NOMO-1 (cell line): ENCODE results near the gene CEACAM19.
A peak's percentile ranks its signal among the peaks of the same experiment; 100 is the strongest.
"Not testable (repeated sequence)": the region's sequence is repeated elsewhere in the genome, so short reads cannot be mapped to it uniquely, and the experiment has no call there.

Experiments used
- DNase-seq, 2 experiments: peaks; one replicate each; lab custom pipeline; 2025; ENCODE audit not compliant: unreplicated experiment in 2 of 2; lab: John Stamatoyannopoulos, UW

CEACAM19 gene

DNA sequence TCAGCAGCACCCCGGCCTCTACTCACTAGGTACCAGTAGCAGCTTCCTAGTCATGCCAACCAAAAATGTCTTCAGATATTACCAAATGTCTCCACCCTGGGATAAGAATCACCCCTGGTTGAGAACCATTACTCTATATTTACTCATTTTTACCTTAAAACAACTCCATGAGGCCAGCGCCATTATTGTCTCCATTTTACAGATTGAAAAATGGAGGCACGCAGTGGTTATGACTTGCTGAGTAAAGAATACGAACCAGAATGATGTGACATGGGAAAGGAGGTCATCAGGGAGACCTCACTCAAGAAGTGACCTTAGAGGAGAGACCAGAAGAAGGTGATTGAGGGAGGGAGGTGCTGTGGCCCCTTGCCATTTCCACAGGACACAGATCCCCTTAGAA, 2.2 kb downstream of the CEACAM19 start:
- DNase-seq: no peak

DNA sequence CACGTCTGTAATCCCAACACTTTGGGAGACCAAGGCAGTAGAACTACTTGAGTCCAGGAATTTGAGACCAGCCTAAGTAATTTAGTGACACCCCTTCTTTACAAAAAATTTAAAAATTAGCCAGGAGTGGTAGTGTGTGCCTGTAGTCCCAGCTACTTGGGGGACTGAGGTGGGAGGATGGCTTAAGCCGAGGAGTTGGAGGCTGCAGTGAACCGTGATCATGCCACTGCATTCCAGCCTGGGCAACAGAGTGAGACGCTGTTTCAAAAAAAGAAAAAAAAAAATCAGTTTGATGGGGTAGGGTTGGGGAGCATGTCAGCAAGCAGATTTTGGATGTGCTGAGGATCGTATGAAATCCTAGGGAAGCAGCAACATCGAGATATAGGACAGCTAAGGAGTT, 4.2 kb downstream of the CEACAM19 start:
- no peak for DNase-seq

DNA sequence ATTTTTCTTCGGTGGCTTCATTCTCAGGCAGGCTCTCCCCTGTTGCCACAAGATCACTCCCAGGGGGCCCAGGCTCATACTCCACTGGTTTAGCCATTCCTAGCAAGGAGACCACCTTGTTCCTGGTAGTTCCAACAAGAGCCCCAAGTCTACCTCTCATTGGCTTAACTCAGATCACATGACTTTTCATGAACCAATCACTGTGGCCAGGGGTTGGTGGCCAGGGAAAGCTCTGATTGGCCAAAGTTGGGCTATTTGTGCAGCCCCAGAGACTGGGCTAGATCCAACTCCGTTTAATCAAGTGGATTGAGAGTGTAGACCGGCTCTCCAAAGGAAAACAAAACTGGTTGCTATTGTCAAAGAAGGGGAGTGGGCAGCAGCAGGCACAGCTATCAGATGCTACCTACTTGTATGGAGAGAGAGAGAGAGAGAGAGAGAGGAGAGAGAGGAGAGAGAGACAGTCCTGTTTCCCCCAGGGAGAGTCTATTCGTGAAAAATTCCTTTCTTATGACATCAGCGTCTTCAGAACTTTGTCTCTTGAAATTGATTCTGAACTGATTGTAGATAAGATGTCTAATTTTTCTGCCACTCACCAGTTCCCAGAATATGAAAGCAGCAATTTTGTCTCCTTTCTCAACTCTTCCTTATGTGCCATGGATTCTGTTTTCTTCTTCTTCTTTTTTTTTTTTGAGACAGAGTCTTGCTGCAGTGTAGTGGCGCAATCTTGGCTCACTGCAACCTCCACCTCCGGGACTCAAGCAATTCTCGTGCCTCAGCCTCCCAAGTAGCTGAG, 5.9 kb downstream of the CEACAM19 start:
- DNase-seq: no peak

DNA sequence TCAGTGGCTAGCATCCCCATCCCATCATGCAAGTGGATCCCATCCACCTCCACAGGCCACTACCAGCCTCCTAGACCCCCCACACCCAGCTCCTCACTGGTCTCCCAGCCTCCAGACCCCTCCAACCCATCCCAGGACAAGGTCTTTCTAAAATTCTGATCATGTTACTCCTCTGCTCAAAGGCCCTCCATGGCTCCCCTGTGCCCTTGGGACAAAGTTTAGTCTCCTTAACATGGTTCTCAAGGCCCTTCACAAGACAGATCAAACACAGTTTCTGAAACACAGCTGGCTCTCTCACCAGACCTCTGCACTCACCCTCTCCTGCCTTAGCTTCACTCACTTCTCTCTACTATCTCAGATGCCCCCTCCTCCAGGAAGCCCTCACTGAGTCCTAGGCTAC, 9.3 kb downstream of the CEACAM19 start:
- DNase-seq: no peak

DNA sequence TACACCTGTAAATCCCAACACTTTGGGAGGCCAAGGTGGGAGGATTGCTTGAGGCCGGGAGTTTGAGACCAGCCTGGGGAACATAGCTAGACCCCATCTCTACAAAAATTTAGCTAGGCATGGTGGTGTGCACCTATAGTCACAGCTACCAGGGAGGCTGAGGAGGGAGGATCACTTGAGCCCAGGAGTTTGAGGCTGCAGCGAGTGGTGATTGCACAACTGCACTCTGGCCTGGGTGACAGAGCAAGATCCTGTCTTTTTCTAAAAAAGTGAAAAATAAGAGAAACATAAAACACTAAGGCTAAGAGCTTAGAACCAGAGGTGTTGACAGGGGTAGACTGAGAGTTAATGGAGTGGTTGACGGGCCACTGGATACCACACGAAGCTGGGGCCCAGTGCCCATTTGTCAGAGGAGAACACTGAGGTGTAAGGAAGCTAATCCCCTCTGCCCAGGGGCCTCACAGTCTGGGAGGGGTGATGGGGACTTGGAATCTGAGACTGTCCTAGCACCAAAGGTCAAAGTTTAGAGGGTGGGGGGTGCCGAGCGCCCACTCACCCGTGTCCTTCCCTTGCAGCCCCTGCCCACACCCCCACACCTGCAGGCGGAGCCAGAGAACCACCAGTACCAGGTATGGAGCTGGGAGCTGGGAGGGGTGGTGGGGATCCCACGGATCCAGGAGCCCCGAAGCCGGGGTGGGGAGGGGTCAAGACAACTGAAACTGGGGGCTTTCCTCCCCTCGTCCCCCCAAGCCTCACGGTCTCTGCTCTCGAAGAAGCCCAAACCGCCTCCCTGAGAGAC, 10.9 kb downstream of the CEACAM19 start:
- no peak for DNase-seq

DNA sequence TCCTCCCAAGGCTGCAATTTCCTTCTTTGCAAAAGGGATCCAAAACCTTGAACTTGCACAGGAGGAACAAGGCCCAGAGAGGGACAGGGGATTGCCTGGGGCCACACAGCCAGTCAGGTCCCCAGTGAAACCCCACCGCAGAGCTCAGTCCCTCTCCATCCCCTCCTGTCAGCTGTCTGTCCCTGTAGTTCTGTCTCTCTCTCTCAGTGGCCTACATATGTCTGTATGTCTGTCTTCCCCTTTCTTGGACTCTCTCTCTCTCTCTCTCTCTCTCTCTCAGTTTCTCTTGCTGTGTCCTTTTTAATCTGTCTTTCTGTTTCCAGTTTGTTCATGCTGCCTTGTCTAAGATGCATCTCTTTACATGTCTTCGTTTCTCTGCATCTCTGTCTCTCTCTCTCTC, 11.5 kb downstream of the CEACAM19 start:
- DNase-seq: no peak

DNA sequence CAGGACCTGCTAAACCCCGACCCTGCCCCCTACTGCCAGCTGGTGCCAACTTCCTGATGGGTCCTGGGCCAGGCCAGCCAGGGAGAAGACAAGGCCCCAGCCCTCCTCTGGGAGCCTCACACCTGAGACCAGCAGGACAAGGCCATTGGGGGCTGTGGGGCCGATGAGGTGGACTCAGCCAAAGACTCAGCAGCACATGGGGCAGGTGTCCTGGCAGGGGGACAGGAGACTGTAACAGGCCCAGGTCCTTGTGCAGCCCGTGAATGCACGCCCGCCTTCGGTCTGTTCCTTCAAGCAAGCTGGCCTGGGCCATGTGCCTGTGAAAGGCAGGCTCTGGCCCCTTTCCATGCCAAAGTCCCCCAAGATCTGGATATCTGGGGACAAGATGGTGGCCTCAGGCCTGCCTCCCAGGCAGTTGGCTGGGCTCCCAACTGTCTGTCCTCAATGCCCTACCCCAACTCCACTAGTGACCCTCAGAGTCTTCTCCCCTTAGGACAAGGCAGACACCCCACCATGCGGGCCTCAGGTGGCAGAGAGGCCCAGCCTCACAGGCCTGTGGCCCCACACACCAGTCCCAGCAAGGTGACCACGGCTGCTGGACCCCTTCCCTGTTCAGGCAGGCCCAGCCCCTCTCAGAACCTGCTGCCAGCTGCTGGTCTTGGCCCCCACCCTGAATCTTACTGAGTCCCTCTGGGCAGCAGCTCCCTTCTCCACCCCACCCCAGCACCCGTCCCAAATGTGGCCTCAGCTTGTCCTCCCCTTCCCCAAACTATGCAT, 12.3 kb downstream of the CEACAM19 start:
- no peak for DNase-seq

DNA sequence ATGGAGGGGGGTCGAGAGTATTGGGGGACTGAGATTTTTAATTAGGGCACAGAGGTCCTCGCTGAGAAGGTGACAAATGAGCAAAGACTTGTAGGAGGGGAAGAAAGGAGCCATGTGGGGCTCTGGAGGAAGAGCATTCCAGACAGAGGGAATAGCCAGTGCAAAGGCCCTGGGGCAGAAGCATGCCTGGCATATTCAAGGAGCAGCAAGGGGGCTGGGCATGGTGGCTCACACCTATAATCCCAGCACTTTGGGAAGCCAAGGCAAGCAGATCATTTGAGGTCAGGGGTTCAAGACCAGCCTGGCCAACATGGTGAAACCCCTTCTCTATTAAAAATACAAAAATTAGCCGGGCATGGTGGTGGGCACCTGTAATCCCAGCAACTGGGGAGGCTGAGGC, 13.1 kb downstream of the CEACAM19 start:
- DNase-seq: not testable (repeated sequence)

DNA sequence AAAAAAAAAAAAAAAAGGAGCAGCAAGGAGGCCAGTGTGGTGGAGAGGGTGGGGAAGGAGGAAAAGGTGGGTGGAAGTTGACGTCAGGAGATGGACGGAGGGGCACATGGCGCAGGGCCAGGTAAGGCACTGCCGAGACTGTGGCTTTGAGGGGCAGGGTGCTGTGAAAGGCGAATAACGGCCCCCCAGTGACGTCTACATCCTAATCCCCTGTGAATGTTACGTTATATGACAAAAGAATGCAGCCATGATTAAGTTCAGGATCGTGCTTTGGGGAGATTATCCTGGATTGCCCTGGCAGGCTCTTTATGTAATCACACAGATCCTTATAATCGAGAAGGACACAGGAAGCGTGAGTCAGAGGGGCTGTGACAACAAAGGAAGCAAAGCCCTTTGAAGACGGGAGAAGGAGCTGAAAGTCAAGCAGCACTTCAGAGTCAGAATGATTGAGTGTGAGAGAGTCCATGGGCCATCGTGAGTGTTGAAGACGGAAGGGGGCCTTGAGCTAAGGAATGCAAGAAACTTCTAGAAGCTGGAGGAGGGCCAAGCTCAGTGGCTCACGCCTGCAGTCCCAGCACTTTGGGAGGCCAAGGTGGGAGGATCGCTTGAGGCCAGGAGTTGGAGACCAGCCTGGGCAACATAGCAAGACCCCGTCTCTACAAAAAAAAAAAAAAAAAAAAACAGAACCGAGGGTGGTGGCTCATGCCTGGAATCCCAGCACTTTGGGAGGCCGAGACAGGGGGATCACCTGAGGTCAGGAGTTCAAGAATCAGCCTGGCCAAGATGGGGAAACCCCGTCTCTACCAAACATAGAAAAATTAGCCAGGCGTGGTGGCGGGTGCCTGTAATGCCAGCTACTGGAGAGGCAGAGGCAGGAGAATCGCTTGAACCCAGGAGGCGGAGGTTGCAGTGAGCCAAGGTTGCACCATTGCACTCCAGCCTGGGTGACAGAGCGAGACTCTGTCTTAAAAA, 13.9 kb downstream of the CEACAM19 start:
- no peak for DNase-seq

DNA sequence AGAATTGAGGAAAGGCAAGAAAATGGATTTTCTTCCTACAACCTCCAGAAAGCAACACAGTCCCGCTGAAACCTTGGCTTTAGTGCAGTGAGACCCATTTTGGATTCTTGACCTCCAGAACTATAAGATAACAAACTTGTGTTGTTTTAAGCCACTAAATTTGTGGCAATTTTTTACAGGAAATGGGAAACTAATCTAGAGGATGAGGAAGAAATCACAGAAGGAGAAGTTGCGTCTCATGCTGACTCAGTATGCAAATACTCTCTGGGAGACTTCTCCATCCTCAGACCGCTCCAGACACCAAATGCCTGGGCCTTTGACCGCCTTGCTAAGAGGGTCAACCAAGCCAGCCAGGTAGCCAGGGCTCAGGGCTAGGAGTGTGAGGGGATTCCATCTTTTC, 14.6 kb downstream of the CEACAM19 start:
- peak in 1 of 2 experiments; percentile 51 for DNase-seq

DNA sequence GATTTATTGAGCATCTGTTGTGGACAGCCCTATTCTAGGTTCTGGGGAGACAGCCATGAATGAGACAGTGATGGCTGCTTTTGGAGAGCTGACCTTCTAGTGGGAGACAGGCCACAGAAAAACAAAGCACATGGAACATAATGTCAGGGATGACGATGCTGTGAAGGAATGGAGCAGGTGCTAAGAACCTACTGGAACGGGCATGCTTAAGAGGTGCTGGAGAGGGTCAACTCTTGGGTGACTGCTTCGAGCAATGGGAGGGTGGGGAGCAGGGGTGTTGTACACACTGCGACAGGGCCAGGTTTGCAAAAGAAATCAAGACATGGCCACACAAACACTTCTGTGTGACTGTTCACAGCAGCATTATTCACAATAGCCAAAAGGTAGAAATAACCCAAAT, 15.6 kb downstream of the CEACAM19 start:
- DNase-seq: no peak

DNA sequence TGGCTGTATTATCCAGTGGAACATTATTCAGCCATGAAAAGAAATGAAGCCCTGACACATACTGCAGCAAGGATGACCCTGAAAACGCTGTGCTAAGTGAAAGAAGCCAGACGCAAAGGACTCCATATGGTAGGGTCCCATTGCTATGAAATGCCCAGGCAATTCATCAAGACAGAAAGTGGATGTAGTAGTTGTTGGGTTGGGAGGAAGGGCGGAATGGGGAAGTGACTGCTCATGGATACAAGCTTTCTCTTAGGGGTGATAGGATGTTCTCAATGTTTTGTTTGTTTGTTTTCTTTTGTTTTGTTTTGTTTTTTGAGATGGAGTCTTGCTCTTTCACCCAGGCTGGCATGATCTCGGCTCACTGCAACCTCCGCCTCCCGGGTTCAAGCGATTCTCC, 16.6 kb downstream of the CEACAM19 start:
- peak in 1 of 2 experiments; percentile 31 for DNase-seq

DNA sequence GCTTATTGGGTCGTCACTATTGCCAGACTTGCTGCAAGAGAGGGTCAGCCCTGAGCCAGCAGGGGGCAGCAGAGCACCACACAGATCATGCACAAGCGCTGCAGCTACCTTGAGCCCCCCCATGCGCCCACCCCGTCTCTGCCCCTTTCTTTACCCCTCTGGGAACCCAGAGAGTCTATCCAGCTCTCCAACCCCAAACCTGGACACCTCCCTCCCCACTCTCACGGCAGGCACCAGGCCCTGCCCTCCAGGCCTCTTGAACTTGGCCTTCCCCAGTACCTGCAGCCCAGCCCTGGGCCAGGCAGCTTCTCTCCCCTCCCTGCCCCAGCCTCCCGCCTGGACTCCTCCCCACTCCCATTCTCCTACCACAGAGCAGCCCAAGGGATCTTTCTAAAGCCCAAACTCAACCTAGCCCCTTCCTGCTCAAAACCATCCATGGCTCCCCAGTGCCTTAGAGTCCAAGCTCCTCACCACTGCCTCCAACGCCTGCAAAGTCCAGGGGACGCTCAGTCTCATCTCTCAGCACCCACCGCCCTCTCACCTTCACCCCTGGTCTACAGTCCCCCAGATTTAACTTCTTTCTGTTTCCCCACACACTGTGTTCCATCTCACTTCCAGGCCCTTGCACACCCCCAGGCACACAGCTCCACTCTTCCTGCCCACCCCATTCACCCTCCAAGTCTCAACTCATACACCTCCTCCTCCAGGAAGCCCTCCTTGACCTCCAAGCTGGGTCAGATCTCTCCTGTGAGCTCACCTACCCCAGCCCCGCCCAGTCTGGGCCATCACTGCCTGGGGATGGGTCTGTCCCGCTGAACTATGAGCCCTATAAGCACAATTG, 18.2 kb downstream of the CEACAM19 start:
- DNase-seq: peak; percentile 28 to 41

DNA sequence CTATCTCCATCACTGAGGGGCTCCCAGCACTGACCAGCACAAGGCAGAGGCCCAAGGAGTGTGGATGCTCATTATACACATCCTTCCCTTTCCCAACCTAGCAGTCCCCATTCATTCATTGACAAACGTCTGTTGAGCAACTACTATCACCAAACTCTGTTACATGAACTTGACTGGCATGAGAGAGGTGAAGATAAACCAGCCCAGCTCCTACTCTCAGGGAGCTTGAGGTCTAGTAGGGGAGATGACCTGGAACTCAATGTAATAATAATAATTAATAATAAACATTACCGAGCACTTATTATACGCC, 18.8 kb downstream of the CEACAM19 start:
- DNase-seq: no peak

DNA sequence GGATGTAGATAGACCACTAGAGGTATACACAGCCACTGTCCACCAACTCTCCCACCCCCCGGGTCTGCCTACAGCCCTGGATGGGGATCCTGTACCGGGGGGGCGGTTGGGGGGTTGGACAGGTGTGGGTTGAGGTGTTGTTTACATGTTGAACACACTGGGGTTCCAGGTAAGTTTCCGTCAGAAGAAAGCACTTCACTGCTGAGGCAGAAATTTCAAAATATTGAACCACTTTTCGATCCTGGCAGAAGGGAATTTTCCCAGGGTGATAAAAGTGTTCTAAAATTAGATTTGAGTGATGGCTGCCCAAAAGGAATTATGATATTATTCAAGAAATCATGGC, 21.1 kb downstream of the CEACAM19 start:
- DNase-seq: no peak

DNA sequence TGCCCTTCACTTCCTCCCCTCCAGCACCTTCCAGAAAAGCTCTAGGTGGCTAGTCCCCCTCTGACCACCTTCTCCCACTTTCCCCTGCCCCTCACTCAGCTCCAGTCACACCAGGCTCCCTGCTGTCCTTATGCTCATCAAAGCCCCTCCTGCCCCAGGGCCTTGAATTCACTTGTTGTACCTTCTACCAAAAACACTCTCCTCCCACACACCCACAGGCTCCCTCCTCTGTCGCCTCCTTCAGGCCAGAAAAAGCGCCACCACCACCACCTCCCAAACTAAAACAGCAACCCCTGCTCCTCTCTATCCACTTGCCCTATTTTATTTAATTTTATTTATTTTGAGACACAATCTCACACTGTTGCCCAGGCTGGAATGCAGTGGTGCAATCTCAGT, 22.9 kb downstream of the CEACAM19 start:
- DNase-seq: no peak

DNA sequence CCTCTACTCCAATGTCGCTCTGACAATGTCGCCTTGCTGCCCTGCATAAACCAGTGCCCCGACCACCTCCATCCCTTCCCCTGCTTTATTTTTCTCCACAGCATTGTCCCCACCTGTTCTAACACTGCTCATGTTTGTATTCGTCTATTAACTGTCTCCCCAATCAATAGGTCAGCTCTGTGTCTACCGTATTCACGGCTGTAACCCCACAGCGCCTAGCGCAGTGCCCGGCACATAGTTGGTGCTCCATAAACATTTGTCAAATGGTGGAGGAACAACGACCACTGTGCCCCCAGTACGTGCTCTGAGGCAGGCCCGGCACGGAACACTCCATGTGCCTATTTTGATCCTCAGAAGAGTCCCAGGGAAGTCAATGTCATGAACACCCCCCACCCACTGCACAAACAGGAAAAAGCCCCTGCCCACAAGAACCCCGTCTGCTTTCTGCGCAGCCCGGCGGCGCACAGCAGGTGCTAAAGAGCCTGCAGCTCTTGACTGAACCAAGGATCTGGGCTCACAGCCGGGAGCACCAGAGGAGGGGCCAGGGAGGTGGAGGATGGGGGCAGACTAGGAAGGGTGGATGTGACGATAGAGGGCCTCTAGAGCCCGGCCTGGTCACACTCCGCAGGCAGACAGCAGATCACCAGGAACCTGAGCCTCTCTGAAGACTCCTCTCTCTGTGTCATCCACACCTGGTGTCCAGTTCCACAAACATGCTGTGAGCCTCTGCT, 25.8 kb downstream of the CEACAM19 start:
- DNase-seq: no peak

DNA sequence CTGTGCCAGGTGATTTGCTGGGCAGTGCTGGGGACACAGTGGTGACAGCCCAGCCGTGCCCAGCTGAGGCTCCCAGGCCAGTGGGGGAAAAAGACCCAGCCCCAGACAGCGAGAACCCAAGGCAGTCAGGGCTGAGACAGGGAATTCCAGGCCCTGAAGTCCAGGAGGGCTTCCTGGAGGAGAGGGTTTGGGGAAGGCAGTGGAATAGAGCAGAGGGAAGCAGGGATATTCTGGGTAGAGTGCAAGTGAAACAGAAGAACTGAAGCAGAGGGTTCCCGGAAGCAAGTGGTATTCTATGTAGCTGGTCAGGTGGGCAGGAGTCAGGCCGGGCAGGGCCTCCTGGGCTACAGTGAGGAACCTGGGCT, 26.4 kb downstream of the CEACAM19 start:
- no peak for DNase-seq
